GM23338 (cell line): ENCODE measurements around the gene KCNMB1. TPM values are rescaled to one million over a fixed set of nuclear protein-coding genes. Genes with fewer than 3 reads are reported as not detected.

ENCODE experiments used
- ATAC-seq: fragments of 200-7000 bp; cut with Tn5 transposase; 3 replicates; pipeline ENCODE4 v1.9.1; 2020
- DNase-seq: peaks from one replicate; pipeline ENCODE4 v3.0.0-alpha.2; 2015; ENCODE audit warnings: low spot score
- H2AFZ ChIP-seq: fragments of 200-600 bp; sonication (generic); 2 replicates; pipeline ENCODE4 v1.8.0; 2016; ENCODE audit warnings: antibody characterized with exemption, mild to moderate bottlenecking, moderate library complexity
- H3F3A ChIP-seq: fragments of 200-600 bp; sonication (generic); replicated peaks from 2 replicates; pipeline ENCODE4 v1.8.0; 2017; ENCODE audit warnings: antibody characterized with exemption, mixed run types, low read depth
- H3K27ac ChIP-seq: fragments of 200-600 bp; sonication (generic); 2 replicates; pipeline ENCODE4 v1.6.1; 2016; ENCODE audit warnings: low read depth
- H3K27me3 ChIP-seq: fragments of 200-600 bp; sonication (generic); 2 replicates; pipeline ENCODE4 v1.8.0; 2016; ENCODE audit warnings: mild to moderate bottlenecking, mixed run types, moderate library complexity; ENCODE audit not compliant: insufficient read depth
- H3K36me3 ChIP-seq: fragments of 200-600 bp; sonication (generic); 2 replicates; pipeline ENCODE4 v1.8.0; 2016; ENCODE audit warnings: mild to moderate bottlenecking; ENCODE audit not compliant: insufficient read depth
- H3K4me1 ChIP-seq: fragments of 200-600 bp; sonication (generic); 2 replicates; pipeline ENCODE4 v1.8.0; 2016; ENCODE audit warnings: mild to moderate bottlenecking, moderate library complexity; ENCODE audit not compliant: insufficient read depth
- H3K4me2 ChIP-seq: fragments of 200-600 bp; sonication (generic); 2 replicates; pipeline ENCODE4 v1.7.1; 2017; ENCODE audit warnings: mixed run types
- H3K4me3 ChIP-seq: fragments of 200-600 bp; sonication (generic); 2 replicates; pipeline ENCODE4 v1.6.1; 2016; ENCODE audit warnings: mixed run types
- H3K79me2 ChIP-seq: fragments of 200-600 bp; sonication (generic); replicated peaks from 2 replicates; pipeline ENCODE4 v1.8.0; 2017; ENCODE audit warnings: mild to moderate bottlenecking; ENCODE audit not compliant: insufficient read depth
- H3K9me2 ChIP-seq: fragments of 200-600 bp; sonication (generic); 2 replicates; pipeline ENCODE4 v1.8.0; 2017; ENCODE audit not compliant: insufficient read depth
- H4K20me1 ChIP-seq: fragments of 200-600 bp; sonication (generic); replicated peaks from 2 replicates; pipeline ENCODE4 v1.8.0; 2017; ENCODE audit warnings: mild to moderate bottlenecking; ENCODE audit not compliant: insufficient read depth
- H3K27ac Mint-ChIP-seq: 2 replicates; pipeline ENCODE4 v1.8.0; 2020; ENCODE audit warnings: inconsistent platforms, mild to moderate bottlenecking, moderate library complexity, mixed read lengths
- H3K27me3 Mint-ChIP-seq: 3 replicates; pipeline ENCODE4 v1.8.0; 2022; ENCODE audit warnings: low read depth, mild to moderate bottlenecking, moderate library complexity, mixed read lengths, inconsistent platforms; ENCODE audit not compliant: insufficient read depth, poor library complexity
- H3K36me3 Mint-ChIP-seq: 3 replicates; pipeline ENCODE4 v1.8.0; 2021; ENCODE audit warnings: low read depth, mild to moderate bottlenecking, inconsistent platforms, moderate library complexity, mixed read lengths
- H3K4me1 Mint-ChIP-seq: 3 replicates; pipeline ENCODE4 v1.8.0; 2020; ENCODE audit warnings: mild to moderate bottlenecking, inconsistent platforms, mixed read lengths
- H3K4me3 Mint-ChIP-seq: 3 replicates; pipeline ENCODE4 v1.8.0; 2021; ENCODE audit warnings: moderate library complexity, mild to moderate bottlenecking, inconsistent platforms, mixed read lengths
- H3K9me3 Mint-ChIP-seq: 3 replicates; pipeline ENCODE4 v1.8.0; 2020; ENCODE audit warnings: moderate library complexity, mild to moderate bottlenecking, inconsistent platforms, mixed read lengths
- CREB1 ChIP-seq: fragments of 250-450 bp; sonication (Bioruptor Pico); IDR thresholded peaks from 2 replicates; pipeline ENCODE4 v1.5.0; 2020; ENCODE audit warnings: low read depth, mild to moderate bottlenecking, moderate library complexity
- CTCF ChIP-seq, 2 experiments: fragments of 200-600 bp in 1 of 2; sonication (generic) in 1 of 2; conservative IDR thresholded peaks; 2 replicates each; pipeline versions ENCODE4 v1.5.1 to v1.6.1; 2016 to 2017; ENCODE audit warnings: antibody characterized with exemption in 2 of 2, low read depth in 2 of 2, mild to moderate bottlenecking in 2 of 2, moderate library complexity in 1 of 2
- ETS1 ChIP-seq: IDR thresholded peaks from 2 replicates; pipeline ENCODE4 v1.6.1; 2016; ENCODE audit warnings: antibody characterized with exemption
- NANOG ChIP-seq: IDR thresholded peaks from 2 replicates; pipeline ENCODE4 v1.6.1; 2016; ENCODE audit warnings: antibody characterized with exemption, borderline replicate concordance
- POLR2AphosphoS5 ChIP-seq: IDR thresholded peaks from 2 replicates; pipeline ENCODE4 v1.6.1; 2016; ENCODE audit warnings: antibody characterized with exemption, low read depth
- REST ChIP-seq: IDR thresholded peaks from one replicate; pipeline ENCODE4 v1.6.1; 2018; ENCODE audit warnings: antibody characterized with exemption; ENCODE audit not compliant: unreplicated experiment
- STAT1 ChIP-seq: IDR thresholded peaks from one replicate; pipeline ENCODE4 v1.6.1; 2016; ENCODE audit warnings: antibody characterized with exemption; ENCODE audit not compliant: unreplicated experiment
- ZNF462 ChIP-seq: fragments of 250-450 bp; sonication (Bioruptor Pico); IDR thresholded peaks from 2 replicates; pipeline ENCODE4 v1.5.0; 2020; ENCODE audit warnings: mild to moderate bottlenecking, moderate library complexity
- polyA plus RNA-seq: library from polyadenylated mRNA; unstranded; fragments of >200 nt; fragmentation: Nextera tagmentation; extraction: Ambion mirVana; gene quantifications from 2 replicates; pipeline ENCODE4 v1.2.1, GENCODE V29; 2016
- total RNA-seq: library from RNA; depleted of rRNA; stranded (reverse); fragments of >200 nt; shearing (Covaris generic); gene quantifications from 2 replicates; pipeline ENCODE4 v1.2.3, GENCODE V29; 2014

The KCNMB1 gene
- total and polyA plus RNA-seq, 2 experiments from 2014 or later, result 0.17 to 0.19 TPM

GRCh38 chr5:170429014-170429413 is 39.8 kb upstream of the KCNMB1 start:
- Histone ChIP-seq H3K36me3 (0 out of 2 replicates have a peak, but pooled peaks cover 6% of the 10 kb centered on the region), H3K27ac (no peak overlapping the region), H3K27me3 (no peaks in the 10 kb centered on the region), H3F3A (no peaks in the 10 kb centered on the region), H2AFZ (peak overlapping the region; percentile 78; the same call in 1 of the 2 replicates), H3K9me2 (no peaks in the 10 kb centered on the region), H3K4me2 (no peak overlapping the region), H3K4me1 (peaks cover 9% of the 10 kb centered on the region), H3K4me3 (no peak overlapping the region), H3K79me2 (no peaks in the 10 kb centered on the region), H4K20me1 (no peaks in the 10 kb centered on the region)
- ATAC-seq, result peak; percentile 85
- Mint-ChIP-seq H3K4me3 (no peak overlapping the region), H3K36me3 (0 out of 3 replicates have a peak, but pooled peaks cover 2% of the 10 kb centered on the region), H3K27ac (no peak overlapping the region), H3K9me3 (peaks cover 6% of the 10 kb centered on the region; the same call in 2 of the 3 replicates), H3K27me3 (peaks cover 9% of the 10 kb centered on the region), H3K4me1 (peaks cover 13% of the 10 kb centered on the region)
- peak; percentile 62 for DNase-seq
- peak; percentile 33 to 53; a peak in 3 of 4 replicates for TF ChIP-seq CTCF (conservative IDR thresholded peaks at IDR 0.05; ENCODE audit: low read depth in 2 of 2)
- no peak for TF ChIP-seq ZNF462 (CRISPR knock-in tag)
- TF ChIP-seq POLR2AphosphoS5, result no peak
- no peak for TF ChIP-seq ETS1
- TF ChIP-seq CREB1 (CRISPR knock-in tag), result no peak
- TF ChIP-seq STAT1, result no peak
- no peak for TF ChIP-seq NANOG
- TF ChIP-seq REST, result no peak
